Activated gamma-delta T cell treated with Interleukin-2 at 50 U/mL for 16 hours (primary cell): Measurements from ENCODE around the gene MAB21L3.

Source experiments
- DNase-seq: peaks from one replicate; pipeline ENCODE4 v3.0.0-alpha.2; 2020

MAB21L3 gene

DNA sequence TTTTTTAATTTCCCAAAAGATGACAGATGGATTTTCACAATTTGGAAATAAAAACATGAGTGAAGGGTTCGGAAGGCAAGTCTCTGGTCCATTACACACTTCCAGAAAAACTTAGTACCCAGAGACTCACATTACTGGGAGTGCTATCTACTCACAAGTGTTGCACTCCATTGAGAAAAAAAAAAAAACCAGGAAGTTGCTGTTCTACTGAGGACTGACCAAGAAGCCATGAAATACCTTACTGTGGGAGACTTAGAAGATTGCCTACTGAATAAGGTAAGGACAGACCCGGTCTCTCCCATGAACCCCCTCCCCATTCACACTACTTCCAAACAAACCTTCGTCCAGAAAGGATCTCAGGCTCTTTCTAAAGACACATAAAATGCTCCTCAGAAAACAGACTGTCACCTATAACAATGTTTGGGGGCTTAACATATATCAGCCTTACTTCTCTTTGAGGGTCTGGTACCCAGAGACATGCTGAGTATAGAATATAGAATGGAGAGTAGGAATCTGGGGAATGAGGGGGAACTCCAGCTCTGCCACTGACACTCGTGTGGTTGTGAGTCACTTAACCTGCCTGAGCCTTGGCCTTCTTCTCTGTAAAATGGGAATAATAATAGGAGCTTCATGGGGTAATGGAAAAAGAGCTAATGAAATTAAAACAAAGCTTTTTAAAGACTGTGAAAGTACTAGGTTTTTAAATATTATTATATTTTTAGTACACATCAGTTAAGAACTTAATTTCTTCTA, 1.4 kb downstream of the MAB21L3 start:
- DNase-seq = no peak

- DNase-seq = no peak
Observed at GRCh38 chr1:116113615-116114014, 2.4 kb downstream of the MAB21L3 start.

DNA sequence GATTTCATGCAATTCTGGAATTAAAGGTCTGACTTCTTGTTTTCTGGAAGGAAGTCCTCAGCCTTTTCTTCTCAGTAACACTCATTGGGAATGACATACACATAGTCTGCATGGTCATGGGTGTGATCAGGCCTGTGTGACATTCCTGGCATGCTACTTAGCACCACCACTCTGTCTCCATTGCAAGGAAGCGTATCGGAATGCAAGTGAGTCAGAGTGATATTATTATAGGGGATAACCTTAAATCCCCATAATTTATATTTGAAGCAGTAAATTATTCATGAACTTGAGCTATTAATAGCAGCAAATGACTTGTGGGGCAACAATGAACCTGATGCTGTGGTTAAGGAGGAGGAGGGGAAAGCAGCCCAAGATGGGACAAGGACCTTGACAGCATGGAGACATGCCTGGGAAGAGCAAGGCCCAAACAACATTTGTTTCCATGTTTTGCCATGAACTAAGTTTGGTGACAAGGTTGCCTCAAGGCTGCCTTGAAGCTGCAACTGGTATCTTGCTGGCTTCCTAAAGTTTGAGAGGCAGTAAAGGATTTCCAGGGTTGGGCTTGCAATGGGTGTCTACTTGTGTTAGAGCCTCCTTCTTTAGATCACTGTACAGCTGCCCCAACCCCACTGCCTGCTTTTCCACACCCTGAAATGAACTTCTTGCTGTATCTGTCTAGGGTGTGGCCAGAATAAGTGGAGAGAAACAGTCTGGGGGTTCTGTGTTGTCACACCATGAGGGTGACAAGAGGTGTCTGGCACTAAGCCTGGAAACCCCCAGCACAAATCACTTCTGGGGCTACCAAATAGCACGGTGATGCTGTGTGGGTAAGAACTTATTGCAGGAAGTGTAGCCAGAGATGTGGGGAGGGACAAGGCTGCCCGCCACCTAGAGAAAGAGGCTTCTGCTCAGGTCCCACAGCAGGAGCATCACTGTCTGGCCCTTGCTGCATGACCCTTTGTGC, 4.6 kb downstream of the MAB21L3 start:
- no peak for DNase-seq

DNA sequence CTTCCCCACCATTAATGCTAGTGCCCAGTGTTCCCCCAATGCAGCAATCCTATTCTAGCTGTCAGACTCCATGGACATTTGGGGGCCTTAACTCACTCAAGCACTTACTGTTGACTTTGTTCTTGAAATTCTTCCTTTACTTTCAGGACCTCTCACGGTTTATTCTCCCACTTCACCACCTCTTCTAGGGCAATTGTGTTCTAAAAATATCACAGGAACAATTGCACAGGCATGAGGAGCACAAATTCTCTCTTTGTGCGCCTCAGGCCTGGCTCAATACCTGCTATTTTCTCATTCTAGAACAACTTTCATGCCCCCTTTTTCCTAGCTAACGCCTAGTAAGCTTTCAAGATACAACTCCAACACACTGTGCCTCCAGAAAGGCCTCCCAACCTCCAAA, 7.3 kb downstream of the MAB21L3 start:
- no peak for DNase-seq

DNA sequence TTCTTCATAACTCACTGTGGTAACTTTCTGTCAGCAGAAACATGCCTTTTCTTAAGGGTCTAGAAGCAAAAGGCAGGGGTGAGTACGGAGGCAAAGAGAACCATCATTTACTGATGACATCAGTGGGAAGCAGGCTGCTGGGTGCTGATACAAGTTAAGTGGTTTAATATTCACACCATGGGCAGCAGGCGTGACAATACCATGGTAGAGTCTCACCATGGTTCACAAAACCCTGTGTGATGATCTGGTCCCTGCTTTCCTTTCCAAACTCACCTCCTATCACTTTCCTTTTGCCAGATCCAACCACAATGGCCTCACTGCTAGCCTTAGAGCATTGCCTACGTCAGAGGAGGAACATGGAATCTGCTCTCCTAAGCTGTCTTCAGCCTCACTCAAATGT, 8.7 kb downstream of the MAB21L3 start:
- no peak for DNase-seq

DNA sequence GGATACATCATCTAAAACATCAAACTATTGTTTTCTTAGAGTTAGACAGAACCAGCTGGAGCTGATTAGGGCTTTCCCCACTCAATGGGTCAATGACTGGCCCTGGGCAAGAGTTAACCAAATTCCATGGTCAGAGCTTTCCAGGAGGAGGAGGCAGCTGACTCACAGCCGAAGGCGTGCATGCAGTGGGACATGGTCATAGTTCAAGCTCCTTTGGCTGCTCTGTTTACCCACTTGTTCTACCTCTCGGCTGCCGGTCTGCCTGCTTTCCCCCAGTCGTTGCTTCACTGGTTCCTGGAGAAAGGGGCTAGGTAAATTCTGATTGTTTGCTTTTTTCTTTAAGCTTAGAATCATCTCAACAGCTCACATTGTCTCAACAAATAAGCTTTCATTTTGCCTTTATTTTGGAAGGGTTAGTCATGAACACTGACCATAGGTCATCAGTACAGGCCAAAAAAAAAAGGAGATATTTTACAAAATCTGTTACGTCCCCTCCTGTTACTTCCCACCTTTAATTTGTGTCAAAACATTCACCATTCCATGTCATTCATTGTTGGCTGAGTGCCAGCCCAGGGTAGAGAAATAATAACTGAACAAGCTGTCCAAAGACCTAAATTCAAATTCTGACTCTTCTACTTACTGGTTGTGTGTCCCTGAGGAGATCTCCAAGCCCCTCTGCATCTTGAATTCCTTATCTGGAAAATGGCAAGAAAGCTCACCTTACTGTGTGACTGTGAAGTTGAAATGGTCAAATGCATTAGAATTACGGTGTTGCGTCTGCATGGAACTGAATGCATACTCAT, 12.0 kb downstream of the MAB21L3 start:
- no peak for DNase-seq

DNA sequence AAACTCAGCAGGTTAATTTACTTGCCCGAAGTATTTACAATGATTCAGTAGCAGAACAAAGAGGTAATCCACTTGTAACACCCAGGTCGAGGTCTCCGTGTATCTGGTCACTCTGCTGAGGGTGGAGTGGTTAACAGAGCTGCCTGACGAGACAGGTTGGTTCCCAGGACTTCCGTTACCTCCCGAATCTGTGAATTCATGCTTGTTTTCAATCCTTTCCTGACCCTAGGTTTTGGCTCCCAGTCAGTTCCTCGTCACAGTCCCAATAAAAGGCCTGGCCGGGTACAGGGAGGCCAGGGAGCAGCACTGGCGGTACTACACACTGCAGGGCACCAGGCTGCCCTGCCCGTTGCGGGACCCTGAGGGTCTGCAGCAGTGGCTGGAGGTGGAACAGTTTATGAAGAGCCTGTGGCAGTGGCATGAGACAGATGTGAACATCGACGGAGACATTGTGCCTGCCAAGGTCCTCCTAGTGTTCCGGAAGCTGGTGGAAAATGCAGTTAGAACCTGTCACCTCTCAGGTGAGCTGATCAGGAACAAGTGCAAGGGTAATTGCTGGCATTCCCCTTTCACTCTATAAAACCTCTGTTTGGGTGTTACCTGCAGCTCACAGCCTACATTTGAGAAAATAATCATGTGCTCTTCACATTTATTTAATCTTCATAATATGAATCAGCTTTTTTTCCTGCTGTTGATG, 12.8 kb downstream of the MAB21L3 start:
- no peak for DNase-seq

DNA sequence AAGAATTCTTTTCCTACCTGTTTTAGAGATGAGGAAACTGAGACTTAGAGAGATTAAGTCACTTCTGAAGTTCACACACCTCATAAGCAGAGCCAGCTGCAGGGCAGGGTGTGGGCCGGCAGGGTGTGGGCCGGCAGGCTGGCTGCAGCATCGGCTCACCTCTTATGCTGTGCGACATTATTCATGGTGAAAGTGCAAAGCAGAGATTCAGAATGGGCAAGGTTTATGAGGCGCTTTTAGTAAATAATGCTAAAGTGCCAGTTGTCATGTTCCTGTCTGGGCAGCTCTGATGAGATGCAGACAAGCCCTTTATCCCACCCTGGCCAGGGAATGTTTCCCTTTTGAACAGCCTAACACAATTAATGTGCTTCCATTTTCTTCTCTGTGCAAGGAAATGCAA, 14.6 kb downstream of the MAB21L3 start:
- no peak for DNase-seq

GRCh38 chr1:116126281-116126680, 15.1 kb downstream of the MAB21L3 start:
- DNase-seq = no peak

DNA sequence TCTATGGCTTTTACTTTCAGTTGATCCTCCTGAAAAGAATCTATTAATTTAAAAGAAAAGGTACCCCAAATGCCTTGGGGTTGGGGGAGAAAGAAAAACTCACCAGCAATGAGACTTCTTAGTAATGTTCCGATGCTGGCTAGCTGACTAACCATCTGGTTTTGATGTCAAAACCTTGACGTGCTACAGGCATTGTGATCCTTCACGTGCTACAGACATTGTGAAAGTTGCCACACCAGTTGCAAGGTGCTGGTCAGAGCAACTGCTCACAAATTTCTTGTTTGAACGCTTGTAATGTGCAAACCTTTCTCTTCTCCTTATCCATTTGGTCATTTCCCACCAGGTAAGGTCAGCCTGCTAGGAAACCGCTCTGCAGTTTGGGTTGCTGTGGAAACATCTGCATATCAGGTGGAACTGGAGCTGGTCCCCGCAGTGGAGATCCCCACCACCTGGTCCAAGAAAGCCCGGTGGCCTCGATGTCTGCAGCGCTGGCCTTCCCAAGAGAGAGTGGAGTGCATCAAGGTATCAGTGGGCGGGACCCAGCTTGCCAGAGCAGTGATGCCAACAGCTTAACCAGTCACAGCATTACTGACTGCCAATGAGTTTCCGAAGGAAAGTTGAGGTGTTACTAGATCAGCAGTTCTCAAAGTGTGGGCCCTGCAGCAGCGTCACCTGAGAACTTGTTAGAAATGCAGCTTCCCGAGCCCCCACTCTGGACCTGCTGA, 16.1 kb downstream of the MAB21L3 start:
- DNase-seq = no peak

- DNase-seq = no peak
Observed at GRCh38 chr1:116127848-116128540, 16.8 kb downstream of the MAB21L3 start.

- DNase-seq = peak; percentile 21
Observed at GRCh38 chr1:116128664-116129063, 17.5 kb downstream of the MAB21L3 start.

DNA sequence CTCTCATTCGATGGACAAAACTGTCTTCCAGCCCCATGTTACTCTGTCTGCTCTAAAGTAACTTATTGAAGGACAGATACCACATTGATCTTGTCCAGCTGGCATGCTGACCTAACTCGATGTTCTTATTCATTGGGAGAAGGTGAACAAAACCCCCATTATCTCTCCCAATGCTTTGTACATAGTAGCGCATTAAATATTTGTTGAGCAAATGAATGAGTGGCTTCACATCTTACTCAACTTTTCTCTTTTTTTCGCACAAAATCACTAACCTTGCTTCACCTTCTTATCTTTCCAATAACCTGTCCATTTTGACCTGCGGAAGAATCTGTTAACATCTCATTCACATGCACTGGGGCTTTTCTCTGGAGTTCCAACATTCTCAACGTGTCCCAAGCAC, 18.3 kb downstream of the MAB21L3 start:
- DNase-seq = no peak

- no peak for DNase-seq
Observed at GRCh38 chr1:116130356-116130755, 19.2 kb downstream of the MAB21L3 start.

- DNase-seq = no peak
Observed at GRCh38 chr1:116131170-116131569, 20.0 kb downstream of the MAB21L3 start.

DNA sequence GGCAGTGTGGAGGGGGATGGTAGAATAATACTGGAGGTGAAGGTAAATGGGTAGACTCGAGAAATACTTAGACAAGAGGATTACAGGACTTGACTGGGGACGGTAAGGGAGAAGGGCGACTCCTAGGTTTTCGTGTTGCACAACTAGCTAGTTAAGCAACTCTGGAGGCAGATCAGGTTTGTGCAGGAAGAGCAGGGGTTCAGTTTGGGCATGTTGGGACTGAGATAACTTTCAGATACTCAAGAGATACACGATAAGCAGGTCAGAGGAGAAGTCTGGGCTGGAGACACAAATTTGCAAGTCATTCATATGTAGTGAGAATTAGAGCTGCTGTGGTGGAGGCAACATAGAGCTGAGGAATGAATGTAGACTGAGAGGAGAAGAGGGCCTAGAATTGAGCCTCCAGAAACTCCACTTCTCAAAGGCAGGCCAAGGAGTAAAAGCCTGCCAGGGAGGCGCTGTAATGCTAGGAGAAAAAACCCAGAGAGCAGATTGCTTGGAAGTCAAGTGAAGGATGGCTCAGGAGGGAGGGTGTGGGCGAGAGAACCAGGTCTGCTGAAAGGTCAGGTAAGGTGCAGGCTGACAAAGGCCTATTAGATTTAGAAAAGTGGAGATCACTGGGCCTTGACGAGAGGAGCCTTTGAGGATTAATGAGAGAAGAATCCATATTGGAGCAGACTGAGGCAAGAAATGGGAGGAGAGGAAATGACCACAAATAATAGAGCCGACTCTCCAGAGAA, 20.8 kb downstream of the MAB21L3 start:
- DNase-seq = no peak

GRCh38 chr1:116133696-116134475, 22.7 kb downstream of the MAB21L3 start:
- no peak for DNase-seq

DNA sequence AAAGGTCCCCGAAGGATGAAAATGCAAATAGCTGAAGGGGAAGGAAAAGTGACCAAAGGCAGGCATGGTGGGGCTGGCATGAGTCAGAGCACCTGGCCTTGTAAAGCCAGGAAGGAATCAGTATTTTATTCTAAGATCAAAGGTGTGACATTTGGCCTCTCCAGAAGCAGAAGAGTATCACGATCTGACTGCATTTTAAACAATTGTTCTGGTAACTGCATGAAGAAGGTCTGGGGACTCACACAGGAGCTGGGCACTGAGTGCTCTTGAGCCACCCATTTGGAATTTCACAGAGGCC, 23.2 kb downstream of the MAB21L3 start:
- DNase-seq = no peak

DNA sequence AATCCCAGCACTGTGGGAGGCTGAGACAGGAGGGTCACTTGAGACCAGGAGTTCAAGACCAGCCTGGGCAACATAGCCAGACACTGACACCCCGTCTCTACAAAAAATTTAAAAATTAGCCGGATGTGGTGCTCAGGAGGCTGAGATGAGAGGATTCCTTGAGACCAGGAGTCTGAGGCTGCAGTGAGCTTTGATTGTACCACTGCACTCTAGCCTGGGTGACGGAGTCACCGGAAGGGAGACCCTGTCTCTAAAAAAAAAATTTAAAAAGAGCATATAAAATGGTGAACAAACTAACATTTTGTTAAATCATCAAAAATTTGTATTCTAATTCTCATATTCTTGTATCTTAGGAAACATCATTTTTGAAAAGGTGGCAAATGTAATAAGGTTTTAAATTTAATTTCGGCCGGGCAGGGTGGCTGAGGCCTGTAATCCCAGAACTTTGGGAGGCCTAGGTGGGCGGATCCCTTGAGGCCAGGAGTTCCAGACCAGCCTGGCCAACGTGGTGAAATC, 27.1 kb downstream of the MAB21L3 start:
- DNase-seq = no peak
